Brain microvascular endothelial cell (primary cell): ENCODE data around the gene MYL6B.

Experiments used
- DNase-seq: peaks from one replicate; pipeline ENCODE4 v3.0.0-alpha.2; 2020
- H3K27ac ChIP-seq: fragments of 250-450 bp; sonication (Bioruptor Pico); 2 replicates; pipeline ENCODE4 v1.5.1; 2020; ENCODE audit warnings: mild to moderate bottlenecking, moderate library complexity
- H3K27me3 ChIP-seq: fragments of 250-450 bp; sonication (Bioruptor Pico); replicated peaks from 2 replicates; pipeline ENCODE4 v1.5.1; 2020; ENCODE audit warnings: mild to moderate bottlenecking
- H3K36me3 ChIP-seq: fragments of 250-450 bp; sonication (Bioruptor Pico); replicated peaks from 2 replicates; pipeline ENCODE4 v1.5.1; 2020; ENCODE audit warnings: mild to moderate bottlenecking
- H3K4me3 ChIP-seq: 2 replicates; pipeline ENCODE4 v1.5.1; 2011; ENCODE audit warnings: low read depth, mild to moderate bottlenecking, control low read depth, low read length, moderate library complexity
- CTCF ChIP-seq: IDR thresholded peaks from 2 replicates; pipeline ENCODE4 v1.5.1; 2011; ENCODE audit warnings: low read depth, mild to moderate bottlenecking, moderate library complexity, low read length, control low read depth, inconsistent platforms; ENCODE audit errors: missing control alignments
- in situ Hi-C: cut with HindIII; loops from 2 replicates; pipeline ENCODE4 v1.10.0; 2017; ENCODE audit warnings: low sequenced_read_pairs, low pct_ligation_motif_present

Gene MYL6B

GRCh38 chr12:56152132-56152755, at the start of gene MYL6B:
Gene MYL6B (plus strand): TSS chr12:56152587. CDS start chr12:56153919, 1,332 bp downstream.
- DNase-seq: peak; percentile 88
- H3K36me3 ChIP-seq: no peaks in the 10 kb centered on the region
- peak within 1 kb of the TSS; percentile 50 for H3K27ac ChIP-seq
- in situ Hi-C loops: no loop called here
- H3K27me3 ChIP-seq: no peaks in the 10 kb centered on the region
- no peak for TF ChIP-seq CTCF
- peak within 1 kb of the TSS; percentile 74 for H3K4me3 ChIP-seq

DNA sequence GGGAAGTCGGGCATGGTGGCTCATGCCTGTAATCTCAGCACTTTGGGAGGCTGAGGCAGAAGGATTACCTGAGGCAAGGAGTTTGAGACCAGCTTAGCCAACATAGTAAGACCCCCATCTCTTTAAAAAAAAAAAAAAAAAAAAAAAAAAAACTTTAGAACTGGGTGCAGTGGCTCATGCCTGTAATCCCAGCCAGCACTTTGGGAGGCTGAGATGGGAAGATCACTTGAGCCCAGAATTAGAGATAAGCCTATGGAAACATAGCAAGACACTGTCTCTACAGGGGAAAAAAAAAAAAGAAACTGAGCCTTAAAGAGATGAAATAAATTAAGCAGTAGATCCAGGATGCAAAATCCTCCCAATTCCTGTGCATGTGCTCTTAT, 49.7 kb upstream of the MYL6B start:
- H3K27ac ChIP-seq: no peak overlapping the region
- peaks cover 10% of the 10 kb centered on the region for H3K36me3 ChIP-seq
- no peak for TF ChIP-seq CTCF
- no peak overlapping the region for H3K4me3 ChIP-seq
- H3K27me3 ChIP-seq: no peaks in the 10 kb centered on the region
- in situ Hi-C loops: no loop called here
- DNase-seq: no peak

DNA sequence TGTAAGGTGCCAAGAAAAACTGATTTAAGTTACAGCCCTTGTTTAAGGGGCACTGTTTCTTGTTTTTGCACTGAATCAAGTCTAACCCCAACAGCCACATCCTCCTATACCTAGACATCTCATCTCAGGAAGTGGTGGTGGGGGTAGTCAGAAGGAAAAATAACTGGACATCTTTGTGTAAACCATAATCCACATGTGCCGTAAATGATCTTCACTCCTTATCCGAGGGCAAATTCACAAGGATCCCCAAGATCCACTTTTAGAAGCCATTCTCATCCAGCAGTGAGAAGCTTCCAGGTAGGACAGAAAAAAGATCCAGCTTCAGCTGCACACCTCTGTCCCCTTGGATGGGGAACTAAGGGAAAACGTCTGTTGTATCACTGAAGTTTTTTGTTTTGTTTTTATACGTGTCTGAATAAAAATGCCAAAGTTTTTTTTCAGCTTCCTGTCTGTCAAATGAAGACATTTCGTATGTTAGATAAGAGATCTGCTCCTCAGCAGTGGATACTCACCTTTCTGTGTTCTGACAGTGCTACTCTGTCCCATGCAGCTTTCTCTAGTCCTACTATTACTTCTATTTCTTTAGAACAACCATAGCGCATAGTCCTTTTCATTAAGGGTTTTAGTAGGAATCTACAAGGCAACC, 49.2 kb upstream of the MYL6B start:
- H3K27ac ChIP-seq: no peak overlapping the region
- no peak for DNase-seq
- no peak overlapping the region for H3K4me3 ChIP-seq
- H3K27me3 ChIP-seq: no peaks in the 10 kb centered on the region
- no peak for TF ChIP-seq CTCF
- in situ Hi-C loops: no loop called here
- peaks cover 15% of the 10 kb centered on the region for H3K36me3 ChIP-seq

DNA sequence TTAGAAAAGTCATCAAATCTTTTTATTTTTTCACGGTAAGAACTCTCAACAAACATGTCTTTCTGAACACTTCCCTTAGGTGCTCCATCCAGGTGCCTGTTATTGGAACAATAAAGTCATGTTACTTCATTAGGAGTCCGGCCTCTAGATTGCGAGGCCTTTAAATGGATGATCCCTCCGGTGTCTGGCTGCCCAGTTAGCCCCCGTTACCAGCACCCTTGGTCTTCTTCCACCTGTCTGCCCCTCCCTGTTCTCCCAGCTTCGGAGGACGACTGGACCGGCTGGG, 48.6 kb upstream of the MYL6B start:
- Histone ChIP-seq H3K36me3 (peaks cover 19% of the 10 kb centered on the region), H3K27ac (no peak overlapping the region), H3K4me3 (peak overlapping the region; percentile 97), H3K27me3 (no peaks in the 10 kb centered on the region)
- in situ Hi-C loops: no loop called here
- DNase-seq: no peak
- no peak for TF ChIP-seq CTCF

DNA sequence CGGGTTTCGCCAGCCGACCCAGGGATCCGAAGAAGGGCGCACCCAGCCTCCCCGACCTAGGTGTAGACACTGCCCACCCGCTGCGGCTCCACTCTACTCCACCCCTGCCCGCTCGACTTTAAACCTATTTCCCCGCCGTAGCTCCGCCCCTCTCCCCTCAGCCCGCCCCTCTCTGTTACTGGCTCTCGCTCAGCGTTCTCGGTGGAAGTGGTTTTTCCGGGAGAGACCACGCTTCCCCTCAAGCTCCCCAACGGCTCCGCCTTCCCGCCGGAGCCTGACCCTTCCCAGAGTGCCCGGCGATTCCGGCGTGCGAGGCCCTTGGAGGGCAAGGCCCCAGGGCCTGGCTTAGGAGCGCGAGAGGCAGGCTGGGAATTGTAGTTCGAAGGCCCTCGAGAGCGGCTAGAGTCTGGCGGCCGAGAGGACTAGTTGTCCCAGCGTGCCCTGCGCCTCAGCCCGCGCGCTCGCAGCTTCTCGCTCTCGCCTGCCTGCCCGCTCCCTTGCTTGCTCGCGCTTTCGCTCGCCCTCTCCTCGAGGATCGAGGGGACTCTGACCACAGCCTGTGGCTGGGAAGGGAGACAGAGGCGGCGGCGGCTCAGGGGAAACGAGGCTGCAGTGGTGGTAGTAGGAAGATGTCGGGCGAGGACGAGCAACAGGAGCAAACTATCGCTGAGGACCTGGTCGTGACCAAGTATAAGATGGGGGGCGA, 48.1 kb upstream of the MYL6B start, which contains the start of gene PA2G4:
TSS of gene PA2G4 (plus strand) at position 451 of the 706 bp plus-strand sequence. CDS start at position 630, 179 bp downstream.
- peak within 1 kb of the TSS; percentile 97 for H3K4me3 ChIP-seq
- DNase-seq: peak; percentile 98
- no peaks in the 10 kb centered on the region for H3K27me3 ChIP-seq
- TF ChIP-seq CTCF: no peak
- peaks cover 22% of the 10 kb centered on the region for H3K36me3 ChIP-seq
- in situ Hi-C loops: no loop called here
- peak within 1 kb of the TSS; percentile 54 for H3K27ac ChIP-seq
